IPS-18a (cell line): Measurements from ENCODE around the gene GMEB2.
"Not testable (repeated sequence)": the region's sequence is repeated elsewhere in the genome, so short reads cannot be mapped to it uniquely, and the experiment has no call there.

ENCODE experiments used
- H3K27ac ChIP-seq: one replicate; pipeline ENCODE4 v1.5.1; 2013; ENCODE audit warnings: low read length
- H3K27me3 ChIP-seq: one replicate; pipeline ENCODE4 v1.6.1; 2013; ENCODE audit warnings: mild to moderate bottlenecking, low read length; ENCODE audit not compliant: control insufficient read depth, insufficient read depth
- H3K36me3 ChIP-seq: one replicate; pipeline ENCODE4 v1.6.1; 2013; ENCODE audit warnings: low read depth, low read length; ENCODE audit not compliant: control insufficient read depth
- H3K4me1 ChIP-seq: one replicate; pipeline ENCODE4 v1.6.1; 2013; ENCODE audit warnings: low read depth, low read length; ENCODE audit not compliant: control insufficient read depth
- H3K4me3 ChIP-seq: one replicate; pipeline ENCODE4 v1.5.1; 2013; ENCODE audit warnings: low read length
- H3K9ac ChIP-seq: one replicate; pipeline ENCODE4 v1.6.1; 2013; ENCODE audit warnings: mild to moderate bottlenecking, low read length, moderate library complexity
- H3K9me3 ChIP-seq: one replicate; pipeline ENCODE4 v1.6.1; 2013; ENCODE audit warnings: low read depth, low read length; ENCODE audit not compliant: control insufficient read depth

The GMEB2 gene

DNA sequence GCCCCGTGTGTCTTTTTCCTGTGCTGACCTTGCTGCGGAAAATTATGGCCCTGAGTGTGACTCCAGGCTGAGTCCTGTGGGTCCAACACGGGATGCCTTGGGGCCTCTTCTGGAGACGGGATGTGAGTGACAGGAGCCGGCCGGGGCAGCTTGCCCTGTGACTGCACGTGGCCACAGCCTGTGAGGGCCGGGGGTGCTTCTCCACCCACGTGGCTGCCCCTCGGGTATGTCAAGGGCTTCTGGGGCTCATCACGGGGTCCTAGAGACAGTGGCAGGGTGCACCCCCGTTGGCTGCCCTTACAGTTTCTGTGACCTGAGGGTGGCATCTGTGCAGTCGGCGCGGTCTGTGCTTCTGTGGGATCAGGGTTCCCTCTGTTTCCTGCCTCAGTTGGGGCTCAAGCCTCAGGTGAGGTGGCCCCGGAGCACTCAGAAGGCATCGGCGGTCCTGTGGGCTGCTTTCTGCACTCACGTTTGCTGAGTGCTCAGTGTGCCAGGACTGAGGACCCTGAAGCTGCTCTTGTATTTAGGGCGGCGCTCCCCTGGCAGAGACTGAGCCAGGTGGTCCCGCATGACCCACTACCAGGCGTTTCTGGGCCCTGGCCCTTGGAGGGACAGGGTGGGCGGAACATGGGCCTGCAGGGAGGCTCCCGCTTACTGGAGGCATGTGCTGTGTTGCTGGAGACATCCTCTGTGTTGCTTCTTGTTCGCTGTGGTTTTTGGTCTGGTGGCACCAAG, 36.6 kb upstream of the GMEB2 start:
- Histone ChIP-seq H3K27me3 (no peaks in the 10 kb centered on the region), H3K9me3 (no peaks in the 10 kb centered on the region), H3K36me3 (peaks cover 32% of the 10 kb centered on the region), H3K9ac (no peak overlapping the region), H3K4me3 (no peak overlapping the region), H3K4me1 (peaks cover 4% of the 10 kb centered on the region), H3K27ac (no peak overlapping the region)

DNA sequence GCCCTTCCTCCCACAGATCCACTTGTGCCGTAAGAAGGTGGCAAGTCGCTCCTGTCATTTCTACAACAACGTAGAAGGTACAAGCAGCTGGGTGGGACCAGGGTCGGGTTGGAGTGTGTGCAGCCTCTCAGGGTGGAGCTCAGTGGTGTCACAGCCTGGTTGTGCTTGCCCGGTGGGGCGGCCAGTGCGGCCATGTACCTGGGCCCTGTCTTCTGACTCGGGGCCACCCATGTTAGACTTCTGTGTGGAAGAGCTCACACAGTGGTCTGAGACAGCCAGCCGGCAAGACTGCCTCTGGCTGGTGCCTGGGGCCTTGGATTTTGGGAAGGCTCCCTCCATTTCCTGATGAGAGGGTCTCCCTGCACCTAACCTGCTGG, 35.9 kb upstream of the GMEB2 start:
- H3K4me3 ChIP-seq = no peak overlapping the region
- H3K36me3 ChIP-seq = peaks cover 27% of the 10 kb centered on the region
- peaks cover 4% of the 10 kb centered on the region for H3K4me1 ChIP-seq
- no peaks in the 10 kb centered on the region for H3K27me3 ChIP-seq
- H3K27ac ChIP-seq = no peak overlapping the region
- H3K9ac ChIP-seq = no peak overlapping the region
- no peaks in the 10 kb centered on the region for H3K9me3 ChIP-seq

DNA sequence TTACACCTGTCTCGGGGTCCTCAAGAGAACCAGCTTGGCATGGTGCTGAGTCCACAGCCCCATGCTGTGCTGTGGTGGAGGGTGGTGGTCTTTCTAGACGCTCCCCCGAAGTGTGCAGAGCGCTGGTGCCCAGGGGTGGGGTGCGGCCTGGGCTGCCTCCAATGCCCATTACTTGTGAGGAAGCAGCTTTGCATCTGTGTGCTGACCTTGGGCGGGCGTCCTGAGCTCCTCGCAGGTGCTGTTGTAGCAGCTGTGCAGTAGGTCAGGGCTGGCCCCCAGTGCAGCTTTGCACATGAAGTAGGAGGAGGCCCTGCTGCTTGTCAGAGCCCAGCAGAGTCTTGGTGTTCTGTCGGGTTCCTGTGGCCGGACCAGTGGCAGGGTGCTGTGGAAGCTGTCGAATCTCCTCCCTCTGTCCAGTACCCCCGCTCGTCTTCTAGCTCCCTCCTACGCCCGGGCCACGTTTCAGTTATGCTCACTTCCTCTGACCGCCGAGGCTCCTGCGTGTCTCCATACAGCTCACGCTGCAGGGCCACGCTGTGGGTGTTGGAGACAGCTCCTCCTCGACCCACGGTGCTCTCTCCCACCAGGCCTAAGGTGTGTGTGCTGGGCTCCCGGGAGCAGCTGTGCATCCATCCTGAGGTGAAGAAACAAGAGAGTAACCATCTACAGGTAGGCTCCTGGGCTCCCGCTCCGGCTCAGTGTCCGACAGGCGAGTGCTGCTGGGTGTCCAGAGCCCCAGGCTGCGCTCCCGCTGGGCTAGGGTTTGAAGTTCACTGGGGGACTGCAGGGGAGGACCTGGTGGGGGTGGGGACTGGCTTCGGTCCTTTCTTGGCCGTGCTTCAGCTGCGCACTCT, 35.3 kb upstream of the GMEB2 start:
- Histone ChIP-seq H3K4me3 (no peak overlapping the region), H3K27me3 (no peaks in the 10 kb centered on the region), H3K36me3 (peaks cover 23% of the 10 kb centered on the region), H3K4me1 (peaks cover 4% of the 10 kb centered on the region), H3K9me3 (no peaks in the 10 kb centered on the region), H3K27ac (no peak overlapping the region), H3K9ac (no peak overlapping the region)

DNA sequence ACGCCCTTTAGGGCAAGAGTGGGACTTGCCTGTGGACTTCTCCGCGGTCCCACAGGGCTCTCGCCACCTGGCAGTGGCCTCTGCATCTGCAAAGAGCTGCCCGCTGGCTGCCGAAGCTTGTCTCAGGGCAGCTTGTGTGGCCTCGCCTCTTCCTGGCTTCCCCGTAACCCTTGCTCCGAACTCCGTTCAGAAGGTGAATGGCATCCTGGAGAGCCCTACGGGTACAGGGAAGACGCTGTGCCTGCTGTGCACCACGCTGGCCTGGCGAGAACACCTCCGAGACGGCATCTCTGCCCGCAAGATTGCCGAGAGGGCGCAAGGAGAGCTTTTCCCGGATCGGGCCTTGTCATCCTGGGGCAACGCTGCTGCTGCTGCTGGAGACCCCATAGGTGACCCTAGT, 34.2 kb upstream of the GMEB2 start:
- Histone ChIP-seq H3K27me3 (no peaks in the 10 kb centered on the region), H3K9ac (no peak overlapping the region), H3K9me3 (no peaks in the 10 kb centered on the region), H3K36me3 (peaks cover 17% of the 10 kb centered on the region), H3K27ac (no peak overlapping the region), H3K4me1 (peaks cover 4% of the 10 kb centered on the region), H3K4me3 (no peak overlapping the region)

DNA sequence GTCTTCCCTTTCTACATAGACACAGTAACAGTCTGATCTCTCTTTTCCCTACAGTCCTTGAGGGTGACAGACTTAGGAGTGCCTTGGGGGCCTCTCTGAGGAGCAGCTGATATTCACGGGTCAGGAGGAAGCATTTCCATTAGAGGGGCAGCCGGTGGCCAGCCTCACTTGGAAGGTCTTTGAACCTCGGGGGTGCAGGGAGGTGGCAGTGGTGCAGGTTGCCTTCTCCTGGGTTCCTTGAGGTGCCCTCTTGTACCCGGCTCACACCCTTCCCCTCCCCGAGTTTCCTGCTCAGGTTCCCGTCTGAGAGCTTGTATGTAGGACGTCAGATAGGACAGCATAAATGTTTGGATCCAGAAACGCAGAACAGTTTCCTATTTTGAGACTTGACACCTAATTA, 33.7 kb upstream of the GMEB2 start:
- Histone ChIP-seq H3K4me1 (peaks cover 4% of the 10 kb centered on the region), H3K36me3 (peaks cover 13% of the 10 kb centered on the region), H3K27me3 (no peaks in the 10 kb centered on the region), H3K27ac (no peak overlapping the region), H3K9me3 (no peaks in the 10 kb centered on the region), H3K4me3 (no peak overlapping the region), H3K9ac (no peak overlapping the region)

DNA sequence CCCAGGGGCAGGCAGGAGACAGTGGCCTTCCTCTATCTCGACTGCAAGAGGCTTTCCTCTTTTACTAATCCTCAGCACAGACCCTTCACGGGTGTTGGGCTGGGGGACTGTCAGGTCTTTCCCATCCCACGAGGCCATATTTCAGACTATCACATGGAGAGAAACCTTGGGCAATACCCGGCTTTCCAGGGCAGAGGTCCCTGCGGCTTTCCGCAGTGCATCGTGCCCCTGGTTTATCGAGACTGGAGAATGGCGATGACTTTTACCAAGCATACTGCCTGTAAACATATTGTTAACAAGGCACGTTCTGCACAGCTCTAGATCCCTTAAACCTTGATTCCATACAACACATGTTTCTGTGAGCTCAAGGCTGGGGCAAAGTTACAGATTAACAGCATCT, 33.3 kb upstream of the GMEB2 start:
- H3K4me1 ChIP-seq, H3K9me3 ChIP-seq, H3K9ac ChIP-seq, H3K4me3 ChIP-seq, H3K27me3 ChIP-seq, H3K27ac ChIP-seq: not testable (repeated sequence)
- H3K36me3 ChIP-seq = peaks cover 13% of the 10 kb centered on the region

DNA sequence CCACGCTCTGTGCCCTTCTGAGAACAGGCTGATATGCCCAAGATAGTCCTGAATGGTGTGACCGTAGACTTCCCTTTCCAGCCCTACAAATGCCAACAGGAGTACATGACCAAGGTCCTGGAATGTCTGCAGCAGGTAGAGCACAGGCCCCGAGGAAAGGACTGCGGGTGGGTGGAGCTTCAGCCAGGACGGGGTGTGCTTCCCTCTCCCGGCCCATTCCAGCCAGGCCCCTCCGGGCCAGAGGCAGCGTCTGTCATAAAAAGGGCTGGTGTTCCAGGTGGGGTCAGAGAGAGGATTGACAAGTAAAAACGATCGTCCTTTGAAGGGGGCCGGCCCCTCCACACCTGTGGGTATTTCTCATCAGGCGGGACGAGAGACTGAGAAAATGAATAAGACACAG, 32.5 kb upstream of the GMEB2 start:
- Histone ChIP-seq H3K4me1 (peaks cover 7% of the 10 kb centered on the region), H3K36me3 (peaks cover 13% of the 10 kb centered on the region), H3K27ac (no peak overlapping the region), H3K9ac (no peak overlapping the region), H3K4me3 (peak overlapping the region; percentile 95), H3K9me3 (no peaks in the 10 kb centered on the region), H3K27me3 (no peaks in the 10 kb centered on the region)

DNA sequence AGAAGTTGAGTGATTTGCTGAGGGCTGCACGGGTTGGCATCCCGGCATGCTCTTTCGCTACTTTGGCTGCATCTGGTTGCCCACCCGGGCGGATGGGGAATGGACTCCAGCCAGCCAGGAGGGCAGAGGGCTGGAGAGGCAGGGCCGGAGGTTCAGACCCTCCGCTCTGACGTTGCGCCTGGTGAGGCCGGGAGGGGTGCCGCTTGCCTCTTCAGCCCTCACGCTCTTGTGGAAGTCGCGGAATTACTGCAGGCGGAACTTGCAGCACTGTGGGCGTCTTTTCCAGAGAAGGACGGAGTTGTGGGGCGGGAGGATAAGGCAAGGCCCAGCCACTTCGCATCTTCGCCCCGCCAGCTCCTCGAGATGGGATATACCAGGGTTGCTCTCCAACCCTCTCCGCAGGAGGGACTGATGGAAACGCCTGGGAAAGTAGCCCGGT, 31.9 kb upstream of the GMEB2 start:
- no peaks in the 10 kb centered on the region for H3K9me3 ChIP-seq
- H3K27me3 ChIP-seq = no peaks in the 10 kb centered on the region
- no peak overlapping the region for H3K27ac ChIP-seq
- H3K4me1 ChIP-seq = peaks cover 11% of the 10 kb centered on the region
- peak overlapping the region; percentile 95 for H3K4me3 ChIP-seq
- H3K36me3 ChIP-seq = peaks cover 13% of the 10 kb centered on the region
- H3K9ac ChIP-seq = peak overlapping the region; percentile 61

DNA sequence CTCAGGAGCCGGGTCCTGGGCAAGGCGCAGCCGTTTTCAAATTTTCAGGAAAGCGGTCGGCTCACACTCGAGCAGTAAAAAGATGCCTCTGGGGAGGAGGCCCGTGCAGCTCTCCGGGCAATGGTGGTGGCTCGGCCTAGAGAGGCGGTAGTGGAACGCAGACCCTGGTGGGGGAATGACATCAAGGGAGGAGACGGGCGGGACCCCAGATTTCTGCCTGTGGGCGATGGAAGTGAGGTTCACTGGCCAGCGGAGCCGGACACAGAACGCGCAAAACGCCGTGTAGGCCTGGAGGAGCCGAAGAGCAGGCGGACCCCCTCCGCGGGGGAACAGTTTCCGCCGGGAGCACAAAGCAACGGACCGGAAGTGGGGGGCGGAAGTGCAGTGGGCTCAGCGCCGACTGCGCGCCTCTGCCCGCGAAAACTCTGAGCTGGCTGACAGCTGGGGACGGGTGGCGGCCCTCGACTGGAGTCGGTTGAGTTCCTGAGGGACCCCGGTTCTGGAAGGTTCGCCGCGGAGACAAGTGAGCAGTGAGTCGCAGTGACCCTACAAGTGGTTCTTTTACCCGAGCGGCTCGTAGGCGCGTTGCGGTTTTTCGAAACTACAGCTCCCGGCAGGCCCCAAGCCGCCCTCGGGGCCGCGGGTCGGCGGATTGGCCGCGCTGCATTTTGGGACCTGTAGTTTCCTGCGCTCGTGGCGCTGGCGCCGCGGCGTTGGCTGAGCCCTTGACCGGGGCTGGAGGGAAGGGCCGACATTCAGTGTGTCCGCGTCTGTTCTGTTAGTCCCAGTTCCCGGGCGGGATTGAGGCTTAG, 31.2 kb upstream of the GMEB2 start, which contains the start of gene RTEL1:
RTEL1 (plus strand) TSS at position 376 of the 812 bp plus-strand sequence. CDS start 1,091 bp downstream, outside the sequence.
- H3K27ac ChIP-seq = peak within 1 kb of the TSS; percentile 55
- peak within 1 kb of the TSS; percentile 95 for H3K4me3 ChIP-seq
- H3K9me3 ChIP-seq = no peaks in the 10 kb centered on the region
- H3K27me3 ChIP-seq = no peaks in the 10 kb centered on the region
- H3K36me3 ChIP-seq = peaks cover 13% of the 10 kb centered on the region
- H3K4me1 ChIP-seq = peaks cover 11% of the 10 kb centered on the region
- H3K9ac ChIP-seq = peak within 1 kb of the TSS; percentile 61

DNA sequence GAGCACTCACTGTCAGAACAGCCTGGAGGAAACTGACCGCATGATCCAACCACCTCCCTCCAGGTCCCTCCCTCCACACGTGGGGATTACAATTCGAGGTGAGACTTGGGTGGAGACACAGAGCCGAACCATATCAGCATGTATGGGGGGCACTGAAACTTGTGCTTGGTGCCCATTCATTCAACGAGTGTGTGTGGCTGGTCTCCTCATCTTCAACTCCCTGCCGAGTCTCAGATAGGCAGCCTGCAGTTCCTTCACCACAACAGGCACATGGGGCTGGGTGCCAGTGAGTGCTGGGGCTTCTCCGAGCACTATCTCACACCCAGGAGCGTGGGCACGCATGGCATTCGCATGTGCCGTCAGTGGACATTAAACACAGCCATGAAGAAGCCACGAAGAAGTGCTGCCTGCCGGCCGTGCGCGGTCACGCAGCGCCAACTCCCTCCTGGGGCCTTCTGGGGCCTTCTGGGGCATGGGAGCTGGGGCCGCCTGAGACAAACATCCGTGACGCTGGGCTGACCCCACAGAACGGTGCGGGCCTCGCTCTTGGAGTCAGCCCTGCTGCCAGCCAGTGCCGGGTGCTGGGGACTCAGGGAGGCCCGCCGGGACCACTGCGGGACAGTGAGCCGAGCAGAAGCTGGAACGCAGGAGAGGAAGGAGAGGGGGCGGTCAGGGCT, 30.5 kb upstream of the GMEB2 start:
- peaks cover 11% of the 10 kb centered on the region for H3K4me1 ChIP-seq
- no peaks in the 10 kb centered on the region for H3K9me3 ChIP-seq
- H3K36me3 ChIP-seq = peaks cover 13% of the 10 kb centered on the region
- peak overlapping the region; percentile 55 for H3K27ac ChIP-seq
- H3K9ac ChIP-seq = peak overlapping the region; percentile 61
- peak overlapping the region; percentile 95 for H3K4me3 ChIP-seq
- no peaks in the 10 kb centered on the region for H3K27me3 ChIP-seq

DNA sequence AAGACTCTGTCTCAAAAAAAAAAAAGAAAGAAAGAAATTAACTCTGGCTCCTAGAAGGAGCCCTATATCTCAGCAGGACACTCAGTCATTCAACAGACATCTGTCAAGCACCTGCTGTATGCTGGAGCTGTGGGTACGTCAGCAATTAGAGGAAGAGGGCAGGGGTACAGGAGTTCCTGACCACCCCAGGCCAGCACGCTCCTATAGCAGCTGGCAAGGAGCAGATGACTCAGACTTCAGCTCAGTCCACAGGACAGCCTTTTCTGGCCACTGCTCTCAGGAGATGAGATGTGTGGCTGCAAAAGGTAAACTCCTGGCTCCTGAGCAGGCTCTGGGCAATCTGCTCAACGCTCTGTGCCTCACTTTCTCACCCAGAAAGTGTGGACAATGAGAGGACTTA, 29.6 kb upstream of the GMEB2 start:
- Histone ChIP-seq H3K4me1 (peaks cover 11% of the 10 kb centered on the region), H3K9me3 (no peaks in the 10 kb centered on the region)

More for the DNA sequence above, 29.6 kb upstream of the GMEB2 start:
- H3K36me3 ChIP-seq = peaks cover 5% of the 10 kb centered on the region
- no peak overlapping the region for H3K4me3 ChIP-seq
- H3K27ac ChIP-seq = no peak overlapping the region
- H3K27me3 ChIP-seq = no peaks in the 10 kb centered on the region
- H3K9ac ChIP-seq = no peak overlapping the region
